Right renal pelvis (tissue), 4 donors: ENCODE results near the gene TMTC2. TPM values are rescaled to one million over a fixed set of nuclear protein-coding genes. Genes with fewer than 3 reads are reported as not detected.

ENCODE experiments used
- DNase-seq, 4 donors: peaks; one replicate each; pipeline ENCODE4 v3.0.0-alpha.2; 2013; ENCODE audit warnings: low read depth in 4 of 4, low spot score in 3 of 4, missing footprints in 1 of 4
- polyA plus RNA-seq, 4 donors: library from polyadenylated mRNA; unstranded; fragments of 120-200 nt; gene quantifications; one replicate each; pipeline ENCODE4 v1.2.1, GENCODE V29; 2013; ENCODE audit not compliant: insufficient read length in 4 of 4

Gene TMTC2
- polyA plus RNA-seq, 4 donors: 35.9 to 42.2 (median 38.1) TPM

- peak in 1 of 4 donors; percentile 18 for DNase-seq
Observed at GRCh38 chr12:82931349-82932116, 244.8 kb downstream of the TMTC2 start.

GRCh38 chr12:82937151-82937550, 250.4 kb downstream of the TMTC2 start:
- DNase-seq: no peak

GRCh38 chr12:82942521-82942920, 255.8 kb downstream of the TMTC2 start:
- DNase-seq: no peak

- DNase-seq: no peak
Observed at GRCh38 chr12:82942991-82943401, 256.3 kb downstream of the TMTC2 start.

GRCh38 chr12:82948491-82948890, 261.8 kb downstream of the TMTC2 start:
- no peak for DNase-seq

GRCh38 chr12:82950356-82950755, 263.6 kb downstream of the TMTC2 start:
- no peak for DNase-seq

- DNase-seq: no peak
Observed at GRCh38 chr12:82952946-82953345, 266.2 kb downstream of the TMTC2 start.

- no peak for DNase-seq
Observed at GRCh38 chr12:82953397-82953796, 266.7 kb downstream of the TMTC2 start.

- DNase-seq: no peak
Observed at GRCh38 chr12:82954064-82954463, 267.4 kb downstream of the TMTC2 start.

GRCh38 chr12:82954572-82954971, 267.9 kb downstream of the TMTC2 start:
- DNase-seq: no peak

GRCh38 chr12:82955043-82955442, 268.3 kb downstream of the TMTC2 start:
- no peak for DNase-seq

- DNase-seq: no peak
Observed at GRCh38 chr12:82958966-82959365, 272.3 kb downstream of the TMTC2 start.

- no peak for DNase-seq
Observed at GRCh38 chr12:82959821-82960220, 273.1 kb downstream of the TMTC2 start.

- no peak for DNase-seq
Observed at GRCh38 chr12:82961835-82962234, 275.1 kb downstream of the TMTC2 start.

- no peak for DNase-seq
Observed at GRCh38 chr12:82963956-82964355, 277.2 kb downstream of the TMTC2 start.

GRCh38 chr12:82964446-82964845, 277.7 kb downstream of the TMTC2 start:
- no peak for DNase-seq

- DNase-seq: no peak
Observed at GRCh38 chr12:82966001-82966559, 279.4 kb downstream of the TMTC2 start.

- no peak for DNase-seq
Observed at GRCh38 chr12:82968631-82969367, 282.1 kb downstream of the TMTC2 start.

- DNase-seq: no peak
Observed at GRCh38 chr12:82970614-82971013, 283.9 kb downstream of the TMTC2 start.

GRCh38 chr12:82971584-82971983, 284.9 kb downstream of the TMTC2 start:
- no peak for DNase-seq

GRCh38 chr12:82972624-82973023, 285.9 kb downstream of the TMTC2 start:
- no peak for DNase-seq

GRCh38 chr12:82973592-82973991, 286.9 kb downstream of the TMTC2 start:
- peak in 3 of 4 donors; percentile 12 to 47 (median 39) for DNase-seq
